NCI-H1092 treated with DMSO at 0.1 percent for 48 hours (cell line): ENCODE data around the gene NCAPG2.

Source experiments
- DNase-seq: peaks from one replicate; lab custom pipeline; 2025; lab: John Stamatoyannopoulos, UW

Gene NCAPG2

GRCh38 chr7:158733220-158733519, 28.6 kb upstream of the NCAPG2 start:
- no peak for DNase-seq

DNA sequence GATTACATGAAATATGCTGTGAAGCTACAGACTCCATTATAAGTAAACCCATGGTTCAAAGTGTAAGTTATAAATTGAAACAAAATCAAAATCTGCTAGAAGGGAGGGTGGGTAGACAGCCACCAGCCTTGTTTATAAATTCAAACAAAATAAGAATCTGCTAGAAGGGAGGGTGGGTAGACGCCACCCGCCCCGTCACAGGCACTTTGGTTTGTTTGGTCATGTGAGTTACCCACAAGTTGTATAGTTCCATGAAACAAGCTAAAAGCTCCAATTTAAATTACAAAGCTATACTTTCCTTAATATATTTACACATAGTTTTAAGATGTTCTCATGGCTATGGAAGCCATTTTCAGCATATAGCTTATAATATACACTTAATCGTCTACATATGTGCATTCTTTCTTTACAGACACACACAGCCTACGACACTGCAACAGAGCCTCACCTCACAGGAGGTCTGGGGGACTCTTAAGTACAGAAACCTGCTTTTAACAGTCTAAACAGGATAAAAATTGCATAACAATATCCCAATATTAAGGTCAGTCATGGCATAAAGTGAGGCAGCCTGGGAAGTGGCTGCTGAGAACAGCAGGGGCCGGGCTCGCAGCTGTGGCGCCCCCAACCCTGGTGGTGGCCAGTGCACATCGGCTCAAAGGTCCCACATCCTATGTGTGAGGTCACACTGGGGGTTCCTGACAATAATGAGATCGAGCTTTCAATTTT, 28.1 kb upstream of the NCAPG2 start:
- DNase-seq: no peak

- DNase-seq: no peak
Measured at GRCh38 chr7:158731761-158732160, 27.2 kb upstream of the NCAPG2 start.

GRCh38 chr7:158730383-158731346, 26.1 kb upstream of the NCAPG2 start:
- DNase-seq: no peak

DNA sequence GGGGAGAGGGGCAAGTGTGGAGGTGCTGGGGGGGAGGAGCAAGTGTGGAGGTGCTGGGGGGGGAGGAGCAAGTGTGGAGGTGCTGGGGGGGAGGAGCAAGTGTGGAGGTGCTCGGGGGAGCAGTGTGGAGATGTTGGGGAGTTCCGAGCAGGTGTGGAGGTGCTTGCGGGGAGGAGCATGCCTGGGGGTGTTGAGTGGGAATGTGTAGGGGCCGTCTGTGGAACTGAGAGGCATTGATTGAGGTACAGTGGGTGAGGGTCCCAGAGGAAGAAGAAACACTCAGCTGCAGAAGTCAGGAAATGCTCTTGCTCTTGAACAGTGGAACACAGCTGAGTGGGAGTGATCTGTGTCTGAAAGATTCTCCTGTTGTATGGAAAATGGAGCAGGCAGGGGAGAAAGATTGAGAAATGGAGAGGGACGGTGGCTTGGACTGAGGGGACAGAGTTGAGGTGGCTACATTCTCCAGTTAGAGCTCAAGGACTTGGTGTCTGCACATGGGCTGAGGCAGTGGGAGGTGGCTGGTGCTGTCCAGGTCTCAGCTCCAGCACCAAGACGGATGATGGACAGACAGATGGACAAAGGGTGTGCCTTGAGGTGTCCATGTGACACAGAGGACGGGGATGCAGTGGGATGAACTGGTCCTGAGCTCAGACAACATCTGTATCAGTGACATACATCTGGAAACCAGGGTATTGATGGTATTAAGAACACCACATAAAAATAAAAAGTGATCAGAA, 25.2 kb upstream of the NCAPG2 start:
- no peak for DNase-seq

- DNase-seq: no peak
Measured at GRCh38 chr7:158728911-158729645, 24.5 kb upstream of the NCAPG2 start.

DNA sequence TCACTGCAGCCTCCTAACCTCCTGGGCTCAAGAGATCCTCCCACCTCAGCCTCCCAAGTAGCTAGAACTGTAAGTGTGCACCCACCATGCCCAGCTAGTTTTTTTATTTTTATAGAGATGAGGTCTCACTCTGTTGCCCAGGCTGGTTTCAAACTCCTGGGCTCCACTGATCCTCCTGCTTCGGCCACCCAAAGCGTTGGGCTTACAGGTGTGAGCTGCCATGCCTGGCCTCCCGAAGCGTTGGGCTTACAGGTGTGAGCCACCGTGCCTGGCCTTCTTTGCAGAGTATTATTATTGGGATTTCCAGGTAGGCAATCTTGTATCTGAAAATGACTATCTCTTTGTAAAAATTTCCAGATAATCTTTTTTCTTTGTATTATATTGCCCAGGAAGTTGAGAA, 23.1 kb upstream of the NCAPG2 start:
- DNase-seq: no peak

DNA sequence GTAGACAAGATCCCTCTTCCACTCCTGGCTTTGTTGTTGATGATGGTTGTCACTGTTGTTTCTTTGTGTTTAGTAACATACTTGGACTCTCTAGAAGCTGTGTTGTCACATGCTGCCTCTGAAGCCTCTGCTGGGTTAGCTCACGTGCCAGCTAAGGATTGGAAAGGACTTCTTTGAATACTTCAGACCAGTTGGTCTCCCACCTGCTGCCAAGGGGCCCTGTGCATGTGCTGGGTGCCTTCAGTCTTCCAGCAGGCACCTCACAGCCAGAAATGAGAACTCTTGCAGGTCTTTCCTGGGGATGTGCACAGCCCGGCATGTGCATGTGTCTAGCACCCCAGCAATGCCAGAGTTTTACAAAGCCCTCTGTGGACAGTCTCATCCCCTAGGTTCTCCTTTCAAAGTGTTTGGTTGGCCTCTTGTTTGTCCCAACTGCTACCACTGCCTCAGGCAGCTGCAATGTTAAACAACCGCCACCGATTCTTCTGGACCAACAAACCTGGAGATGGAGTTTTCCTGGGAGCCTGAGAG, 21.7 kb upstream of the NCAPG2 start:
- no peak for DNase-seq

- no peak for DNase-seq
Measured at GRCh38 chr7:158725506-158725800, 20.8 kb upstream of the NCAPG2 start.

GRCh38 chr7:158724658-158725505, 20.3 kb upstream of the NCAPG2 start:
- no peak for DNase-seq

DNA sequence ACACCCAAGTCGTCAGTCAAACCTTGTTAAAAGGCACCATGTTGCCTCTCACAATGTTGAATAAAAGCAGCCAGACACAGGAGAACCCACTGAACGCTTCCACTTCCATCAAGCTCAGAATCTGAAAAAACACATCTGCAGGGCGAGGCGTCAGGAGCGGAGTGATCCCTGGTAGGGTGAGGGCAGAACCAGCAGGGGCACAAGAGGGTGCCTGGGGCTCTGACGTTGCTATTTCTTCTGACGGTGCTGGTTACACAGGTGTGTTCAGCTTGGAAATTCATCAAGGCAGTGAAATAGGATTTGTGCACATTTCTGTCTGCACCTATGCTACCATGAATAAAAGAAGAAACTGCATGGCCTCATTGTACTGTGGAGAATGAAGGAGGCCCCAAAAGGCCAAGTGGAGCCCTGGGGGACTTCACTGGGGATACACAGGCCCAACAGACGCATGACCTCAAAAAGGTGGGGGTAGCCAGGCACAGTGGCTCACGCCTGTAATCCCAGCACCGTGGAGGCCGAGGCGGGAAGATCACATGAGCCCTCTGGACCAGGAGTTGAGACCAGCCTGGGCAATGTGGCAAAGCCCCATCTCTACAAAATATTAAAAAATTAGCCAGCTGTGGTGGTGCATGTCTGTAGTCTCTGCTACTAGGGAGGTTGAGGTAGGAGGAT, 19.2 kb upstream of the NCAPG2 start:
- DNase-seq: no peak

DNA sequence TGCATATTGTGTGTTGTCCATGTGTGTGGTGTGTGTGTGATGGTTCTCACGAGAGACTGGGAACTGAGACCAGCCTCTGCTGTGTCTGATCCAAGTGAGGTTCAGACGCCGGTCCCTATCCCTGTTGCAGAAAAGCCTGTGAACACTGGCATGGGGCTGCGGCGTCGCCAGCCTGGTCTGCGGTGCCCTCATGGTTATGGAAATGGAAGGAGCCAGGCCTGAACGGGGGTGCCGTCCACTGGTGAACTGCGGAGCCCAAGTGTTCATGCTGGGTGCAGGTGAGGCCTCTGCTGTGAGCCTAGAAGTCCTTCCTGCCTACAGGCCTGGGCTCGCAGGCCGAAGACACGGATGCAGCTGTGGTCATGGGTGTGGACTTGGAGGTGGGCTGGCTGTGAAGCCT, 18.7 kb upstream of the NCAPG2 start:
- DNase-seq: no peak

DNA sequence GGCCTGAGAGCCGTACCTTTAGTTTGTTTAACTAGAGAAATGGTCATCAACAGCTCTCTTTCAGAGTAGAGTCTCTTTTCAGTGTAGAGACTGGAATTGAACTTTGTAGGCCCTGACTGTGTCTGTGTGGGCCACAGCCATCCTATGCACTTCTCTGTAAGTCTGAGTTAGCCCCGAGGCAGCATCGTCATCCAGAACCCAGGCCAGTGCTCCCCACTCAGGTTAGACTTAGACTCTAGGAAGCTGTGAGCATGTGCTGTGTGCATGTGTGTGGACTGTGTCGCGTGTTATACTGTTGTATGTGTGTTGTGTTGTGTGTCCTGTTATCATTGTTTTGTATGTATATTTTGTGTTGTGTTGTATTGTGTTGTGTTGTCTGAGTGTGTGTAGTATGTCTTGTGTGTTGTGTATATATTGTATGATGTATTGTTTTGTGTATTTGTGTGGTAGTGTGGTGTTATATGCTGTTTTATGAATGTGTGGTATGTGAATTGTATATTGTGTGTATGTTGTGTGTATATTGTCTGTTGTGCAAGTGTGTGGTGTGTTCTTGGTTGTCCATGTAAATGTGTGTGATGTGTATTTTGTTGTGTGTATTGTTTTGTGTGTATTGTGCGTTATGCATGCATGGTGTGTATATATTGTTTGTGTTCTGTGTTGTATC, 18.1 kb upstream of the NCAPG2 start:
- no peak for DNase-seq

- no peak for DNase-seq
Measured at GRCh38 chr7:158720112-158720511, 15.5 kb upstream of the NCAPG2 start.

DNA sequence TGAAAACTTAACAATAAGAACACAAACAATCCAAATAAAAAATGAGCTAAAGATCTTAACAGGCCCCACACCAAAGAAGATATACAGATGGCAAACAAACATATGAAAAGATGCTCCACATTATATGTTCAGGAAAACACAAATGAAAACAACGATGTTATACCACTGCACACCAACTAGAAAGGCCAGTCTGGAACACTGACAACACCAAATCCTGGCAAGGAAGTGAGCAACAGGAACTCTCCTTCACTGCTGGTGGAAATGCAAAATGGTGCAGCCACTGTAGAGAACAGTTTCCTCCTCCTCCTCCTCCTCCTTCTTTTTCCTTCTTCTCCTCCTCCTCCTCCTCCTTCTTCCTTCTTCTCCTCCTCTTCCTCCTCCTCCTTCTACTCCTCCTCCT, 12.2 kb upstream of the NCAPG2 start:
- no peak for DNase-seq

- no peak for DNase-seq
Measured at GRCh38 chr7:158710651-158711102, 6.1 kb upstream of the NCAPG2 start.

- DNase-seq: no peak
Measured at GRCh38 chr7:158707610-158708009, 3.0 kb upstream of the NCAPG2 start.

DNA sequence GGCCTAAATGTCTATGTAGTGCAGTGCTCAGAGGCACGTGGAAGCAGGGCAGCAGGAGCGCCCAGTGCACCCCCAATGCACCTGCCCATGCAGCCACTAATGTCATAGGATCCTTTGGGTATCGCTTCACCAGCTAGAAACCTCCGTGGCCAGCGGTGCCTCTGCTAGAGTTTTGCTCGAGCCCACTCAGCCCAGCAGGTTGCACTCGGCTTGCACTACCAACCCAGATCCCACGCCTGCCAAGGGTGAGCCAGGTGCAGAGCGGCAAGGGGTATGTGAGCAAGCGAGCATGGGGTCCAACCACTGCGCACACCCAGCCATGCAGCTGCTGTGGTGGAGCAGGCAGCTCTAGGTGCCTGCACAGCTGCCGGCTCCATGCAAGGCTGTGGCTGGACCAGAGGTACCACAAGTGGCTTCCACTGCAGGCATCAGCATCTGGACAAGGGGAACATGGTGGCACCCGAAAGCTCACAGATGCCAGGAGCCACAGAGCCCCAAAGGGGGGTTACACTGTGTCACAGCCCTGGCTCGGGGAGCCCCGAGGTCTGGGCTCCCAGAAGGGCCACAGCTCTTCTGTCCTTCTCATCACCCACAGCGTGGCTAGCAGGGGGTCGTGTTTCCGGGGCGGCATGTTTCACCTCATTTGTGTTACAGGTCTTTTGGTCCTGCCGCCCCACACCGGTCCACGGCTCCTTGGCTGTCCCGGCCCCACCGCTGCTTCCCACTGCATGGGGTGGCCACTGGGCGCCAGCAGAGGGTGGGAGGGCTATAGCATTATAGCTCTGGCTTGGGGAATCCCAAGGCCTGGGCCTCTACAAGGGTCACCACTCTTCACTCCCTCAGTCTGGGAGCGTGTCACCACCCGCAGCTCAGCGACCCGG, 2.3 kb upstream of the NCAPG2 start:
- no peak for DNase-seq

- DNase-seq: no peak
Measured at GRCh38 chr7:158706273-158706704, 1.7 kb upstream of the NCAPG2 start.
